H9 (cell line): ENCODE results near the gene PHGDH. TPM values are rescaled to one million over a fixed set of nuclear protein-coding genes. Genes with fewer than 3 reads are reported as not detected.

Experiments used
- DNase-seq: peaks from one replicate; pipeline ENCODE4 v3.0.0-alpha.2; 2017
- H2AFZ ChIP-seq: one replicate; pipeline ENCODE4 v1.6.1; 2013; ENCODE audit warnings: mild to moderate bottlenecking, low read length, control low read depth, moderate library complexity
- H2AK5ac ChIP-seq: 2 replicates; pipeline ENCODE4 v1.6.1; 2013; ENCODE audit warnings: low read length, control low read depth, mixed read lengths; ENCODE audit not compliant: insufficient read length
- H2BK120ac ChIP-seq: one replicate; pipeline ENCODE4 v1.6.1; 2013; ENCODE audit warnings: low read depth, mild to moderate bottlenecking, low read length, control low read depth, inconsistent platforms; ENCODE audit not compliant: poor library complexity, severe bottlenecking
- H2BK12ac ChIP-seq: 2 replicates; pipeline ENCODE4 v1.6.1; 2013; ENCODE audit warnings: low read length, control low read depth, mixed read lengths, low read depth; ENCODE audit not compliant: insufficient read length
- H2BK15ac ChIP-seq: 2 replicates; pipeline ENCODE4 v1.6.1; 2013; ENCODE audit warnings: low read depth, low read length, control low read depth
- H2BK20ac ChIP-seq: one replicate; pipeline ENCODE4 v1.6.1; 2013; ENCODE audit warnings: low read depth, mild to moderate bottlenecking, low read length, control low read depth, inconsistent platforms; ENCODE audit not compliant: poor library complexity, severe bottlenecking
- H2BK5ac ChIP-seq: 2 replicates; pipeline ENCODE4 v1.6.1; 2013; ENCODE audit warnings: low read length, control low read depth, mixed read lengths; ENCODE audit not compliant: insufficient read length
- H3K14ac ChIP-seq: 2 replicates; pipeline ENCODE4 v1.6.1; 2013; ENCODE audit warnings: low read length, control low read depth; ENCODE audit not compliant: insufficient read depth
- H3K18ac ChIP-seq: 2 replicates; pipeline ENCODE4 v1.6.1; 2013; ENCODE audit warnings: low read depth, mild to moderate bottlenecking, mixed read lengths, low read length, control low read depth; ENCODE audit not compliant: insufficient read length
- H3K23ac ChIP-seq: 2 replicates; pipeline ENCODE4 v1.6.1; 2013; ENCODE audit warnings: low read length, control low read depth, mixed read lengths, low read depth; ENCODE audit not compliant: insufficient read length
- H3K23me2 ChIP-seq: 2 replicates; pipeline ENCODE4 v1.6.1; 2013; ENCODE audit warnings: low read depth, mild to moderate bottlenecking, mixed read lengths, low read length, control low read depth; ENCODE audit not compliant: insufficient read length, poor library complexity, severe bottlenecking
- H3K27ac ChIP-seq: 2 replicates; pipeline ENCODE4 v1.5.1; 2013; ENCODE audit warnings: low read length, control low read depth, mixed read lengths, low read depth; ENCODE audit not compliant: insufficient read length
- H3K27me3 ChIP-seq: 2 replicates; pipeline ENCODE4 v1.6.1; 2013; ENCODE audit warnings: low read length, control low read depth, inconsistent platforms; ENCODE audit not compliant: insufficient read depth
- H3K4ac ChIP-seq: 2 replicates; pipeline ENCODE4 v1.6.1; 2013; ENCODE audit warnings: low read depth, mild to moderate bottlenecking, control low read depth, inconsistent platforms, low read length, moderate library complexity
- H3K4me1 ChIP-seq: 2 replicates; pipeline ENCODE4 v1.6.1; 2013; ENCODE audit warnings: low read length, control low read depth, inconsistent platforms; ENCODE audit not compliant: insufficient read depth
- H3K4me2 ChIP-seq: 2 replicates; pipeline ENCODE4 v1.6.1; 2013; ENCODE audit warnings: low read length, control low read depth, mixed read lengths; ENCODE audit not compliant: insufficient read length, insufficient read depth
- H3K56ac ChIP-seq: 2 replicates; pipeline ENCODE4 v1.6.1; 2013; ENCODE audit warnings: low read depth, mild to moderate bottlenecking, mixed read lengths, low read length, control low read depth; ENCODE audit not compliant: insufficient read length
- H3K79me1 ChIP-seq: 2 replicates; pipeline ENCODE4 v1.6.1; 2013; ENCODE audit warnings: low read depth, mild to moderate bottlenecking, moderate library complexity, low read length, control low read depth, inconsistent platforms; ENCODE audit not compliant: insufficient read depth, poor library complexity, severe bottlenecking
- H3K79me2 ChIP-seq: 2 replicates; pipeline ENCODE4 v1.6.1; 2013; ENCODE audit warnings: low read length, control low read depth, inconsistent platforms; ENCODE audit not compliant: insufficient read depth
- H3K9ac ChIP-seq: 2 replicates; pipeline ENCODE4 v1.6.1; 2013; ENCODE audit warnings: low read length, control low read depth, mixed read lengths; ENCODE audit not compliant: insufficient read length; ENCODE audit errors: extremely low read depth
- H3K9me3 ChIP-seq: one replicate; pipeline ENCODE4 v1.6.1; 2013; ENCODE audit warnings: low read depth, low read length, inconsistent platforms; ENCODE audit not compliant: control insufficient read depth
- H3T11ph ChIP-seq: one replicate; pipeline ENCODE4 v1.6.1; 2013; ENCODE audit warnings: mild to moderate bottlenecking, low read length, control low read depth, inconsistent platforms
- H4K20me1 ChIP-seq: one replicate; pipeline ENCODE4 v1.6.1; 2013; ENCODE audit not compliant: control insufficient read depth, insufficient read length, insufficient read depth
- H4K5ac ChIP-seq: 2 replicates; pipeline ENCODE4 v1.6.1; 2013; ENCODE audit warnings: low read depth, mild to moderate bottlenecking, mixed read lengths, low read length, control low read depth; ENCODE audit not compliant: insufficient read length
- H4K8ac ChIP-seq: replicated peaks from 2 replicates; pipeline ENCODE4 v1.6.1; 2013; ENCODE audit warnings: low read length, control low read depth, mixed read lengths, low read depth; ENCODE audit not compliant: insufficient read length
- H4K91ac ChIP-seq: 2 replicates; pipeline ENCODE4 v1.6.1; 2013; ENCODE audit warnings: low read depth, mild to moderate bottlenecking, moderate library complexity, mixed read lengths, low read length, control low read depth; ENCODE audit not compliant: insufficient read length
- H3K27ac Mint-ChIP-seq, 3 experiments: 2 replicates in 2 of 3; 3 replicates in 1 of 3; pipeline ENCODE4 v1.8.0; 2020 to 2021; ENCODE audit warnings: mixed read lengths in 3 of 3, mild to moderate bottlenecking in 1 of 3, moderate library complexity in 1 of 3
- H3K27me3 Mint-ChIP-seq: 2 replicates; pipeline ENCODE4 v1.8.0; 2021; ENCODE audit warnings: low read depth, mild to moderate bottlenecking, moderate library complexity, mixed read lengths
- H3K36me3 Mint-ChIP-seq, 3 experiments: 2 replicates in 2 of 3; 3 replicates in 1 of 3; pipeline ENCODE4 v1.8.0; 2020 to 2021; ENCODE audit warnings: low read depth in 3 of 3, mixed read lengths in 3 of 3; ENCODE audit not compliant: insufficient read depth in 1 of 3
- H3K4me1 Mint-ChIP-seq, 2 experiments: 2 replicates each; pipeline ENCODE4 v1.8.0; 2020; ENCODE audit warnings: mixed read lengths in 2 of 2
- H3K4me3 Mint-ChIP-seq, 2 experiments: 2 replicates in 1 of 2; 3 replicates in 1 of 2; pipeline ENCODE4 v1.8.0; 2020 to 2021; ENCODE audit warnings: mild to moderate bottlenecking in 2 of 2, mixed read lengths in 2 of 2, moderate library complexity in 1 of 2
- H3K9me3 Mint-ChIP-seq, 2 experiments: 2 replicates in 1 of 2; 3 replicates in 1 of 2; pipeline ENCODE4 v1.8.0; 2020; ENCODE audit warnings: mild to moderate bottlenecking in 2 of 2, mixed read lengths in 2 of 2, moderate library complexity in 1 of 2
- CTCF ChIP-seq: fragments of 200-600 bp; sonication (generic); conservative IDR thresholded peaks from 3 replicates; pipeline ENCODE4 v1.8.0; 2021; ENCODE audit warnings: antibody characterized with exemption, mild to moderate bottlenecking
- WGBS: extraction: QIAGEN DNeasy Blood & Tissue Kit; methylation state at CpG from one replicate; pipeline ENCODE4 v1.1.7; 2013; ENCODE audit warnings: missing lambda C conversion rate, low lambda C conversion rate, mixed read lengths; ENCODE audit not compliant: insufficient read length; ENCODE audit errors: extremely low coverage; 5-methylcytosine and 5-hydroxymethylcytosine counted together
- total RNA-seq: library from RNA; stranded (reverse); gene quantifications from 2 replicates; pipeline ENCODE4 v1.2.1, GENCODE V29; 2021

The PHGDH gene
- total RNA-seq, 1 experiment from 2014 or later: 458 TPM

GRCh38 chr1:119744598-119744942 is 32.8 kb downstream of the PHGDH start:
- no peak overlapping the region for H2AFZ ChIP-seq
- peak overlapping the region in 1 of 3 experiments; percentile 5; a peak in 1 of 7 replicates for H3K27ac Mint-ChIP-seq
- H3K9me3 Mint-ChIP-seq: no peaks in the 10 kb centered on the region; a peak in 1 of 5 replicates
- H3K4me2 ChIP-seq: no peak overlapping the region
- H3K4me3 Mint-ChIP-seq: no peak overlapping the region
- H4K91ac ChIP-seq: no peak overlapping the region
- peaks cover 22 to 33% of the 10 kb centered on the region in 2 experiments for H3K4me1 Mint-ChIP-seq
- H3K27me3 Mint-ChIP-seq: peaks cover under 1% of the 10 kb centered on the region
- no peak for DNase-seq
- no peak overlapping the region for H3T11ph ChIP-seq
- H3K9ac ChIP-seq: no peak overlapping the region
- H3K27me3 ChIP-seq: no peaks in the 10 kb centered on the region; the same call in 1 of the 2 replicates
- no peak overlapping the region for H4K8ac ChIP-seq
- peaks cover 30 to 48% (median 41%) of the 10 kb centered on the region in 3 experiments; a peak in 6 of 7 replicates for H3K36me3 Mint-ChIP-seq
- H2BK120ac ChIP-seq: no peak overlapping the region
- H3K23ac ChIP-seq: no peak overlapping the region
- WGBS: no CpG with 5 or more reads among the region's 1 CpG
- H2BK5ac ChIP-seq: no peak overlapping the region
- H3K27ac ChIP-seq: no peak overlapping the region
- H2BK20ac ChIP-seq: no peak overlapping the region
- no peak overlapping the region for H3K56ac ChIP-seq
- H3K79me2 ChIP-seq: no peaks in the 10 kb centered on the region
- H3K18ac ChIP-seq: no peak overlapping the region
- TF ChIP-seq CTCF: no peak
- H2BK12ac ChIP-seq: no peak overlapping the region
- no peaks in the 10 kb centered on the region for H3K23me2 ChIP-seq
- no peak overlapping the region for H3K4ac ChIP-seq
- H3K79me1 ChIP-seq: no peaks in the 10 kb centered on the region
- H3K9me3 ChIP-seq: no peaks in the 10 kb centered on the region
- H3K14ac ChIP-seq: no peak overlapping the region
- no peak overlapping the region for H4K5ac ChIP-seq
- H4K20me1 ChIP-seq: no peaks in the 10 kb centered on the region
- peaks cover 4% of the 10 kb centered on the region; the same call in 1 of the 2 replicates for H3K4me1 ChIP-seq
- no peak overlapping the region for H2AK5ac ChIP-seq
- no peak overlapping the region for H2BK15ac ChIP-seq
